Mesenchymal stem cell (in vitro differentiated cells and primary cell): ENCODE data around the gene SPPL2B.
A peak's percentile ranks its signal among the peaks of the same experiment; 100 is the strongest.

Experiments
- DNase-seq: peaks from one replicate; pipeline ENCODE4 v3.0.0-alpha.2; 2013
- H2AFZ ChIP-seq: one replicate; pipeline ENCODE4 v1.6.1; 2013; ENCODE audit warnings: low read depth, mild to moderate bottlenecking, control low read depth, inconsistent platforms, low read length, moderate library complexity
- H2AK5ac ChIP-seq: 2 replicates; pipeline ENCODE4 v1.6.1; 2013; ENCODE audit warnings: low read length, moderate library complexity, mild to moderate bottlenecking, inconsistent platforms; ENCODE audit not compliant: severe bottlenecking
- H2BK120ac ChIP-seq: one replicate; pipeline ENCODE4 v1.6.1; 2013; ENCODE audit warnings: low read depth, mild to moderate bottlenecking, inconsistent platforms, low read length, moderate library complexity
- H2BK12ac ChIP-seq, 2 experiments: one replicate each; pipeline ENCODE4 v1.6.1; 2013; ENCODE audit warnings: inconsistent platforms in 2 of 2, low read length in 2 of 2, mild to moderate bottlenecking in 2 of 2, moderate library complexity in 2 of 2, control low read depth in 1 of 2
- H2BK15ac ChIP-seq: one replicate; pipeline ENCODE4 v1.6.1; 2013; ENCODE audit warnings: mild to moderate bottlenecking, low read depth, inconsistent platforms; ENCODE audit not compliant: poor library complexity, severe bottlenecking
- H2BK5ac ChIP-seq: 2 replicates; pipeline ENCODE4 v1.6.1; 2013; ENCODE audit warnings: low read depth, mild to moderate bottlenecking, low read length, control low read depth, inconsistent platforms; ENCODE audit not compliant: poor library complexity, severe bottlenecking
- H3K14ac ChIP-seq, 2 experiments: one replicate each; pipeline ENCODE4 v1.6.1; 2013; ENCODE audit warnings: inconsistent platforms in 2 of 2, low read length in 2 of 2, control low read depth in 1 of 2, mild to moderate bottlenecking in 1 of 2, moderate library complexity in 1 of 2
- H3K18ac ChIP-seq, 2 experiments: one replicate each; pipeline ENCODE4 v1.6.1; 2013; ENCODE audit warnings: inconsistent platforms in 2 of 2, low read length in 2 of 2, control low read depth in 1 of 2, low read depth in 1 of 2, mild to moderate bottlenecking in 1 of 2
- H3K23ac ChIP-seq, 2 experiments: one replicate each; pipeline ENCODE4 v1.6.1; 2013; ENCODE audit warnings: inconsistent platforms in 2 of 2, low read length in 2 of 2, mild to moderate bottlenecking in 2 of 2, moderate library complexity in 2 of 2, control low read depth in 1 of 2
- H3K27ac ChIP-seq: 2 replicates; pipeline ENCODE4 v1.5.1; 2013; ENCODE audit warnings: mild to moderate bottlenecking, moderate library complexity, low read length, control low read depth, inconsistent platforms; ENCODE audit not compliant: poor library complexity, severe bottlenecking
- H3K27me3 ChIP-seq, 2 experiments: 2 replicates each; pipeline versions ENCODE4 v1.6.1 to v1.7.0; 2013; ENCODE audit warnings: low read length in 2 of 2, mild to moderate bottlenecking in 2 of 2, moderate library complexity in 2 of 2, control low read depth in 1 of 2, inconsistent platforms in 1 of 2; ENCODE audit not compliant: control insufficient read depth in 1 of 2, insufficient read depth in 1 of 2
- H3K36me3 ChIP-seq, 2 experiments: 2 replicates each; pipeline versions ENCODE4 v1.6.1 to v1.7.0; 2013; ENCODE audit warnings: low read length in 2 of 2, control low read depth in 1 of 2, inconsistent platforms in 1 of 2, low read depth in 1 of 2, mild to moderate bottlenecking in 1 of 2; ENCODE audit not compliant: insufficient read depth in 2 of 2, control insufficient read depth in 1 of 2
- H3K4ac ChIP-seq, 2 experiments: one replicate each; pipeline ENCODE4 v1.6.1; 2013; ENCODE audit warnings: inconsistent platforms in 2 of 2, low read length in 2 of 2, mild to moderate bottlenecking in 2 of 2, moderate library complexity in 2 of 2, control low read depth in 1 of 2, low read depth in 1 of 2
- H3K4me1 ChIP-seq: 2 replicates; pipeline ENCODE4 v1.6.1; 2013; ENCODE audit warnings: low read depth, low read length, control low read depth; ENCODE audit not compliant: control insufficient read depth, insufficient read depth
- H3K4me2 ChIP-seq: 2 replicates; pipeline ENCODE4 v1.6.1; 2013; ENCODE audit warnings: low read length, mild to moderate bottlenecking, inconsistent platforms; ENCODE audit not compliant: poor library complexity, severe bottlenecking
- H3K4me3 ChIP-seq, 2 experiments: 2 replicates each; pipeline versions ENCODE4 v1.5.1 to v1.7.0; 2013; ENCODE audit warnings: low read length in 2 of 2, mild to moderate bottlenecking in 2 of 2, control low read depth in 1 of 2, low read depth in 1 of 2; ENCODE audit not compliant: insufficient read depth in 1 of 2
- H3K79me1 ChIP-seq: replicated peaks from 2 replicates; pipeline ENCODE4 v1.6.1; 2013; ENCODE audit warnings: mild to moderate bottlenecking, control low read depth, low read length, inconsistent platforms; ENCODE audit not compliant: poor library complexity, severe bottlenecking
- H3K9ac ChIP-seq: 2 replicates; pipeline ENCODE4 v1.7.0; 2013; ENCODE audit warnings: mild to moderate bottlenecking, low read length, moderate library complexity
- H3K9me3 ChIP-seq: 2 replicates; pipeline ENCODE4 v1.7.0; 2013; ENCODE audit warnings: mild to moderate bottlenecking, low read length; ENCODE audit not compliant: control insufficient read depth
- H4K8ac ChIP-seq: one replicate; pipeline ENCODE4 v1.6.1; 2013; ENCODE audit warnings: inconsistent platforms, mild to moderate bottlenecking, low read length, moderate library complexity
- H4K91ac ChIP-seq: one replicate; pipeline ENCODE4 v1.6.1; 2013; ENCODE audit warnings: mild to moderate bottlenecking, low read length, inconsistent platforms
- WGBS: methylation state at CpG from one replicate; pipeline ENCODE4 v1.1.7; 2013; ENCODE audit warnings: mixed read lengths; 5-methylcytosine and 5-hydroxymethylcytosine counted together

Gene SPPL2B

GRCh38 chr19:2330632-2331284, 2.3 kb downstream of the SPPL2B start:
- Histone ChIP-seq H2BK120ac (no peak overlapping the region), H3K9ac (no peak overlapping the region), H4K8ac (no peak overlapping the region), H2AFZ (no peak overlapping the region), H2BK5ac (no peak overlapping the region), H3K4me2 (no peak overlapping the region), H3K4ac (no peak overlapping the region), H3K18ac (no peak overlapping the region), H3K79me1 (peaks cover 63% of the 10 kb centered on the region), H2AK5ac (no peak overlapping the region), H3K23ac (peak overlapping the region in 1 of 2 experiments; percentile 43), H3K36me3 (peaks cover 7 to 34% of the 10 kb centered on the region in 2 experiments), H3K27me3 (no peaks in the 10 kb centered on the region), H3K4me1 (peaks cover 50% of the 10 kb centered on the region), H2BK12ac (no peak overlapping the region), H3K14ac (no peak overlapping the region), H2BK15ac (no peak overlapping the region), H3K4me3 (no peak overlapping the region), H4K91ac (no peak overlapping the region), H3K27ac (no peak overlapping the region), H3K9me3 (no peaks in the 10 kb centered on the region)
- DNase-seq, result no peak
- 85% methylated on average over 20 of the region's 20 CpGs for WGBS

- no peak overlapping the region for H4K8ac ChIP-seq
- no peaks in the 10 kb centered on the region for H3K9me3 ChIP-seq
Observed at GRCh38 chr19:2331601-2332246, 3.2 kb downstream of the SPPL2B start.

GRCh38 chr19:2332341-2333026, 4.0 kb downstream of the SPPL2B start:
- no peak overlapping the region for H2BK120ac ChIP-seq
- WGBS, result 94% methylated on average over 17 of the region's 17 CpGs
- no peak overlapping the region for H2BK15ac ChIP-seq
- H3K14ac ChIP-seq, result peak overlapping the region in 1 of 2 experiments; percentile 74
- H2AFZ ChIP-seq, result no peak overlapping the region
- H3K27ac ChIP-seq, result no peak overlapping the region
- H3K27me3 ChIP-seq, result no peaks in the 10 kb centered on the region
- H3K79me1 ChIP-seq, result peaks cover 56% of the 10 kb centered on the region
- no peak overlapping the region for H2AK5ac ChIP-seq
- H2BK12ac ChIP-seq, result no peak overlapping the region
- H4K8ac ChIP-seq, result no peak overlapping the region
- H3K4ac ChIP-seq, result no peak overlapping the region
- peaks cover 0 to 36% of the 10 kb centered on the region in 2 experiments for H3K36me3 ChIP-seq
- H3K9ac ChIP-seq, result peak overlapping the region; percentile 41
- no peak overlapping the region for H3K4me2 ChIP-seq
- no peak overlapping the region for H3K23ac ChIP-seq
- H3K18ac ChIP-seq, result no peak overlapping the region
- H2BK5ac ChIP-seq, result no peak overlapping the region
- peaks cover 52% of the 10 kb centered on the region for H3K4me1 ChIP-seq
- no peak for DNase-seq
- no peaks in the 10 kb centered on the region for H3K9me3 ChIP-seq
- H3K4me3 ChIP-seq, result peak overlapping the region in 1 of 2 experiments; percentile 2
- H4K91ac ChIP-seq, result no peak overlapping the region

More at GRCh38 chr19:2331601-2332246, 3.2 kb downstream of the SPPL2B start:
- H3K23ac ChIP-seq, result no peak overlapping the region
- DNase-seq, result no peak
- H3K4me1 ChIP-seq, result peaks cover 53% of the 10 kb centered on the region
- no peak overlapping the region for H3K18ac ChIP-seq
- peaks cover 3 to 30% of the 10 kb centered on the region in 2 experiments for H3K36me3 ChIP-seq
- H3K27ac ChIP-seq, result no peak overlapping the region
- no peak overlapping the region for H2AFZ ChIP-seq
- H3K27me3 ChIP-seq, result no peaks in the 10 kb centered on the region
- H2BK15ac ChIP-seq, result no peak overlapping the region
- H3K79me1 ChIP-seq, result peaks cover 58% of the 10 kb centered on the region
- WGBS, result 94% methylated on average over 11 of the region's 12 CpGs
- H3K14ac ChIP-seq, result no peak overlapping the region
- no peak overlapping the region for H2BK120ac ChIP-seq
- no peak overlapping the region for H3K4me2 ChIP-seq
- no peak overlapping the region for H3K4me3 ChIP-seq
- H2BK5ac ChIP-seq, result no peak overlapping the region
- H3K4ac ChIP-seq, result no peak overlapping the region
- H4K91ac ChIP-seq, result no peak overlapping the region
- H3K9ac ChIP-seq, result peak overlapping the region; percentile 41
- no peak overlapping the region for H2AK5ac ChIP-seq
- no peak overlapping the region for H2BK12ac ChIP-seq
